Measurements from ENCODE around the gene SV2B. TPM values are rescaled to one million over a fixed set of nuclear protein-coding genes. Genes with fewer than 3 reads are reported as not detected.
"Not testable (repeated sequence)": the region's sequence is repeated elsewhere in the genome, so short reads cannot be mapped to it uniquely, and the experiment has no call there.

Gene SV2B
- total RNA-seq, 4 donors from 2014 or later: 0.42 to 2.3 (median 0.88) TPM

GRCh38 chr15:91336687-91337086 is 236.6 kb downstream of the SV2B start:
- no peak for DNase-seq (ENCODE audit: low spot score in 2 of 2)
- no peak overlapping the region for H3K4me3 ChIP-seq (ENCODE audit: low read depth, poor library complexity, severe bottlenecking)
- TF ChIP-seq POLR2A (IDR thresholded peaks at IDR 0.05) (no peak), CTCF (IDR thresholded peaks at IDR 0.05) (no peak)
- intact Hi-C loops (cut with DNase I; ENCODE audit: low total_unique reads): no loop called here
- 50 to 59% methylated on average over 3 of the region's 3 CpGs for WGBS, 2 donors

GRCh38 chr15:91338766-91339165 is 238.7 kb downstream of the SV2B start:
- WGBS, 2 donors: 9 to 15% methylated on average over 3 of the region's 3 CpGs

GRCh38 chr15:91342097-91342496 is 242.0 kb downstream of the SV2B start:
- intact Hi-C loops (cut with DNase I; ENCODE audit: low total_unique reads): no loop called here
- H3K4me3 ChIP-seq (ENCODE audit: low read depth, poor library complexity, severe bottlenecking): no peak overlapping the region
- no peak for DNase-seq (ENCODE audit: low spot score in 2 of 2)
- 55 to 61% methylated on average over 7 of the region's 7 CpGs for WGBS, 2 donors
- TF ChIP-seq POLR2A (IDR thresholded peaks at IDR 0.05) (no peak), CTCF (IDR thresholded peaks at IDR 0.05) (no peak)

More at GRCh38 chr15:91338766-91339165, 238.7 kb downstream of the SV2B start:
- DNase-seq (ENCODE audit: low spot score in 2 of 2): no peak
- no peak overlapping the region for H3K4me3 ChIP-seq (ENCODE audit: low read depth, poor library complexity, severe bottlenecking)
- intact Hi-C loops (cut with DNase I; ENCODE audit: low total_unique reads): no loop called here
- TF ChIP-seq POLR2A (IDR thresholded peaks at IDR 0.05) (no peak), CTCF (IDR thresholded peaks at IDR 0.05) (no peak)

GRCh38 chr15:91344912-91345311 is 244.9 kb downstream of the SV2B start:
- H3K4me3 ChIP-seq (ENCODE audit: low read depth, poor library complexity, severe bottlenecking); intact Hi-C loops (cut with DNase I; ENCODE audit: low total_unique reads); DNase-seq (ENCODE audit: low spot score in 2 of 2): not testable (repeated sequence)
- WGBS, 2 donors: 73 to 89% methylated on average over 3 of the region's 3 CpGs

GRCh38 chr15:91345736-91346135 is 245.7 kb downstream of the SV2B start:
- no peak overlapping the region for H3K4me3 ChIP-seq (ENCODE audit: low read depth, poor library complexity, severe bottlenecking)
- WGBS, 2 donors: 56 to 62% methylated on average over 5 of the region's 5 CpGs
- DNase-seq (ENCODE audit: low spot score in 2 of 2): no peak
- intact Hi-C loops (cut with DNase I; ENCODE audit: low total_unique reads): no loop called here
- TF ChIP-seq CTCF (IDR thresholded peaks at IDR 0.05) (no peak), POLR2A (IDR thresholded peaks at IDR 0.05) (no peak)

- intact Hi-C loops (cut with DNase I; ENCODE audit: low total_unique reads): no loop called here
- 54 to 60% methylated on average over 2 of the region's 2 CpGs for WGBS, 2 donors
- H3K4me3 ChIP-seq (ENCODE audit: low read depth, poor library complexity, severe bottlenecking): no peak overlapping the region
- no peak for TF ChIP-seq POLR2A (IDR thresholded peaks at IDR 0.05)
- no peak for DNase-seq (ENCODE audit: low spot score in 2 of 2)
Measured at GRCh38 chr15:91346259-91346658, 246.2 kb downstream of the SV2B start.

GRCh38 chr15:91348752-91349500 is 248.9 kb downstream of the SV2B start:
- no peak for DNase-seq (ENCODE audit: low spot score in 2 of 2)
- TF ChIP-seq POLR2A (IDR thresholded peaks at IDR 0.05) (no peak), CTCF (IDR thresholded peaks at IDR 0.05) (no peak)
- H3K4me3 ChIP-seq (ENCODE audit: low read depth, poor library complexity, severe bottlenecking): no peak overlapping the region
- intact Hi-C loops (cut with DNase I; ENCODE audit: low total_unique reads): no loop called here
- WGBS, 2 donors: 39 to 45% methylated on average over 3 of the region's 3 CpGs

Measured in lower leg skin (tissue), 4 donors.